ENCODE data around the gene MORC2.

MORC2 gene

GRCh38 chr22:30918761-30919160 lies 49.8 kb downstream of the MORC2 start:
- no peak for DNase-seq

GRCh38 chr22:30910358-30910757 lies 58.2 kb downstream of the MORC2 start:
- DNase-seq: no peak

- DNase-seq: no peak
Observed at GRCh38 chr22:30909306-30909705, 59.3 kb downstream of the MORC2 start.

GRCh38 chr22:30908051-30908461 lies 60.5 kb downstream of the MORC2 start:
- DNase-seq: no peak

- DNase-seq: no peak
Observed at GRCh38 chr22:30906946-30907345, 61.6 kb downstream of the MORC2 start.

- DNase-seq: no peak
Observed at GRCh38 chr22:30906411-30906810, 62.2 kb downstream of the MORC2 start.

GRCh38 chr22:30905696-30906341 lies 62.8 kb downstream of the MORC2 start:
- DNase-seq: no peak

GRCh38 chr22:30903876-30904460 lies 64.6 kb downstream of the MORC2 start:
- peak; percentile 43 for DNase-seq

- DNase-seq: peak; percentile 6
Observed at GRCh38 chr22:30902496-30903357, 65.8 kb downstream of the MORC2 start.

- no peak for DNase-seq
Observed at GRCh38 chr22:30894371-30894740, 74.2 kb downstream of the MORC2 start.

- DNase-seq: no peak
Observed at GRCh38 chr22:30893434-30894370, 74.9 kb downstream of the MORC2 start.

- no peak for DNase-seq
Observed at GRCh38 chr22:30892731-30893221, 75.8 kb downstream of the MORC2 start.

- DNase-seq: no peak
Observed at GRCh38 chr22:30892286-30892685, 76.3 kb downstream of the MORC2 start.

GRCh38 chr22:30891781-30892180 lies 76.8 kb downstream of the MORC2 start:
- DNase-seq: no peak

GRCh38 chr22:30891443-30891755 lies 77.2 kb downstream of the MORC2 start:
- no peak for DNase-seq

GRCh38 chr22:30890686-30891442 lies 77.7 kb downstream of the MORC2 start:
- no peak for DNase-seq

- no peak for DNase-seq
Observed at GRCh38 chr22:30889996-30890480, 78.5 kb downstream of the MORC2 start.

GRCh38 chr22:30889268-30889995 lies 79.1 kb downstream of the MORC2 start:
- no peak for DNase-seq

- no peak for DNase-seq
Observed at GRCh38 chr22:30887861-30888260, 80.7 kb downstream of the MORC2 start.

- no peak for DNase-seq
Observed at GRCh38 chr22:30887453-30887852, 81.1 kb downstream of the MORC2 start.

GRCh38 chr22:30885591-30885990 lies 83.0 kb downstream of the MORC2 start:
- DNase-seq: no peak

Data from NCI-H2171 treated with DMSO at 0.1 percent for 48 hours (cell line).